ENCODE data around the gene TTLL11. TPM values are rescaled to one million over a fixed set of nuclear protein-coding genes. Genes with fewer than 3 reads are reported as not detected.
A peak's percentile ranks its signal among the peaks of the same experiment; 100 is the strongest.

Gene TTLL11
- total and polyA plus RNA-seq, 2 experiments from 2014 or later = 5.1 to 6.3 TPM

DNA sequence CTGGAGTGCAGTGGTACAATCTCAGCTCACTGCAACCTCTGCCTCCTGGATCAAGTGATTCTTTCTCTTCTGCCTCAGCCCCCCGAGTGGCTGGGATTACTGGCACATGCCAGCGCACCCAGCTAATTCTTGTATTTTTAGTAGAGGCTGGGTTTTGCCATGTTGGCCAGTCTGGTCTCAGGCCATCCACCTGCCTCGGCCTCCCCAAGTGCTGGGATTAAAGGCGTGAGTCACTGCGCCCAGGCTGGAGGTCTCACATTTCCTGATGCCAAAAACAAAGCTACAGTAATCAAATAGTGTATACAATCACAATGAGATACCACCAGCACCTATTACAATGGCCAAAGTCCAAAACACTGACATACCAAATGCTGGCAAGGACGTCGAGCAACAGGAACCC is 51.1 kb downstream of the TTLL11 start:
- in situ Hi-C loops (cut with MboI) = no loop called here
- no peak for DNase-seq
- peaks cover 23% of the 10 kb centered on the region for H3K4me1 ChIP-seq (ENCODE audit: insufficient read depth)
- H3K9me3 ChIP-seq (ENCODE audit: low read depth) = no peaks in the 10 kb centered on the region
- no peak overlapping the region for H3K4me2 ChIP-seq (ENCODE audit: unreplicated experiment)
- H3F3A ChIP-seq (ENCODE audit: insufficient read depth) = peaks cover 24% of the 10 kb centered on the region
- peaks cover 40% of the 10 kb centered on the region for H3K79me2 ChIP-seq (ENCODE audit: insufficient read depth)
- no peak overlapping the region for H3K9ac ChIP-seq
- H3K9me2 ChIP-seq (ENCODE audit: insufficient read depth) = no peaks in the 10 kb centered on the region
- no peaks in the 10 kb centered on the region for H4K20me1 ChIP-seq (ENCODE audit: insufficient read depth)
- H3K4me3 ChIP-seq = no peak overlapping the region
- no peaks in the 10 kb centered on the region for H3K27me3 ChIP-seq (replicated peaks; ENCODE audit: insufficient read depth)
- 97% methylated on average over 7 of the region's 7 CpGs for WGBS, 2 experiments (ENCODE audit: low coverage in 1 of 2, low lambda C conversion rate in 2 of 2, missing lambda C conversion rate in 2 of 2)
- no peak for TF ChIP-seq EZH2phosphoT487 (IDR thresholded peaks at IDR 0.05; ENCODE audit: insufficient read depth, low read depth)
- no peak for TF ChIP-seq EZH2 (IDR thresholded peaks at IDR 0.05; ENCODE audit: insufficient read depth, poor library complexity, severe bottlenecking)
- H2AFZ ChIP-seq = no peak overlapping the region
- H3K36me3 ChIP-seq (ENCODE audit: low read depth) = no peaks in the 10 kb centered on the region
- no peak overlapping the region for H3K27ac ChIP-seq

DNA sequence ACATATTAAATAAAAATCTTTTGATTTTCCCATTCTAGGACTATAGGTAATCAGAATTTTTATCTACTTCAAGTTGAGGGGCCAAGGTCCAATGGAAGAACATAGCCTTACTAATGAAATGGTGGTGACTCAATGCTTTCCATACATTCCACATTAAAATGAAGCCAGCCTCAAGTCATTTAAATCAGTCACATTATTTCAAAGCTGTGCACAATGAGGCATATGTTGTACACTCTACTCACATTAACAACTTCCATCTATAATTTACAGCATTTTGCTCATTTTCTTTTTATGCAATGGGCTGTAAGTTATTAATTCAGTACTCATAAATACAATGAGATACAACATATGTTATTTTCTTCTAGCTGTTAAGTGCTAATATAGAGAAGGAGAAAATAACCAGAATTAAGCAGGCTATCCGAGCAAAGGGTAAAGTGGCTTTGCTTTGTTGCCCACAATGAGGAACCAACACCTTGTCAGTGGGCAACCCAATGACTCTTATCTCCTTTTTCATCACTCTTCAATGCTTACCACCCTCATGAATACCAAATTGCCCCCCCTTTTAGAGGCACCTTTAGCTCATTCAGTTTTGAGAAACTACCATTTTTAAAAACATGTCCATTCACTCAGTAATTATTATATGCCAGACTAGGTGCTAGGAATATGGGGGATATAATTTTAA is 52.4 kb downstream of the TTLL11 start:
- Histone ChIP-seq H3K27ac (peak overlapping the region; percentile 46; the same call in 1 of the 2 replicates), H3K9me2 (ENCODE audit: insufficient read depth) (no peaks in the 10 kb centered on the region), H3K9me3 (ENCODE audit: low read depth) (no peaks in the 10 kb centered on the region), H3K9ac (no peak overlapping the region), H3K79me2 (ENCODE audit: insufficient read depth) (peaks cover 31% of the 10 kb centered on the region), H4K20me1 (ENCODE audit: insufficient read depth) (no peaks in the 10 kb centered on the region), H3K4me1 (ENCODE audit: insufficient read depth) (peaks cover 34% of the 10 kb centered on the region), H2AFZ (no peak overlapping the region), H3K4me3 (no peak overlapping the region), H3K4me2 (ENCODE audit: unreplicated experiment) (no peak overlapping the region), H3F3A (ENCODE audit: insufficient read depth) (peaks cover 30% of the 10 kb centered on the region), H3K36me3 (ENCODE audit: low read depth) (no peaks in the 10 kb centered on the region), H3K27me3 (replicated peaks; ENCODE audit: insufficient read depth) (no peaks in the 10 kb centered on the region)
- in situ Hi-C loops (cut with MboI) = no loop called here
- no peak for TF ChIP-seq EZH2 (IDR thresholded peaks at IDR 0.05; ENCODE audit: insufficient read depth, poor library complexity, severe bottlenecking)
- TF ChIP-seq EZH2phosphoT487 (IDR thresholded peaks at IDR 0.05; ENCODE audit: insufficient read depth, low read depth) = no peak
- WGBS, 2 experiments (ENCODE audit: low coverage in 1 of 2, low lambda C conversion rate in 2 of 2, missing lambda C conversion rate in 2 of 2) = 93 to 96% methylated on average over 1 of the region's 1 CpG
- DNase-seq = peak; percentile 22

DNA sequence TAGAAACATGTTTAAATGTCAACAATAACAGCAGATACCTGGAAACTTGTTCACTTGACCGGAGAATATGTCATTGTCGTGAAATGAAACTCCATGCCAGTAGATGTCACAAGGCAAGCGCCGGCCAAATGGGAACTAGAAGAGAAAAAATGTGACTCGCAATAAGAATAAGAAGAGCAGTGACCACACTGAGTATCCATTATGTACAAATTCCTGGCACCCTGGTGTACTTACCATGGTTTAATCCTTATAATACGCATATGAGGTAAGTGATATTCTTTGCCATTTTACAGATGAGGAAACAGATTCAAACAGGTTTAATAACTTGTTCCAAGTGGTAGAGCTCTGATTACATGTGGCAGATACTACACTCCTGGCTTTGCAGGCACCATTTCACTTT is 53.9 kb downstream of the TTLL11 start:
- H3K4me1 ChIP-seq (ENCODE audit: insufficient read depth) = peaks cover 34% of the 10 kb centered on the region
- H3K4me3 ChIP-seq = no peak overlapping the region
- H3F3A ChIP-seq (ENCODE audit: insufficient read depth) = peaks cover 30% of the 10 kb centered on the region
- H3K4me2 ChIP-seq (ENCODE audit: unreplicated experiment) = no peak overlapping the region
- TF ChIP-seq EZH2phosphoT487 (IDR thresholded peaks at IDR 0.05; ENCODE audit: insufficient read depth, low read depth) = no peak
- no peak for TF ChIP-seq EZH2 (IDR thresholded peaks at IDR 0.05; ENCODE audit: insufficient read depth, poor library complexity, severe bottlenecking)
- H3K9me3 ChIP-seq (ENCODE audit: low read depth) = no peaks in the 10 kb centered on the region
- H3K9ac ChIP-seq = no peak overlapping the region
- H3K27me3 ChIP-seq (replicated peaks; ENCODE audit: insufficient read depth) = no peaks in the 10 kb centered on the region
- no peaks in the 10 kb centered on the region for H3K9me2 ChIP-seq (ENCODE audit: insufficient read depth)
- in situ Hi-C loops (cut with MboI) = no loop called here
- H4K20me1 ChIP-seq (ENCODE audit: insufficient read depth) = no peaks in the 10 kb centered on the region
- 0 out of 2 replicates have a peak overlapping the region, but pooled peaks have one; percentile 46 for H3K27ac ChIP-seq
- 98% methylated on average over 6 of the region's 6 CpGs for WGBS, 2 experiments (ENCODE audit: low coverage in 1 of 2, low lambda C conversion rate in 2 of 2, missing lambda C conversion rate in 2 of 2)
- DNase-seq = no peak
- no peak overlapping the region for H2AFZ ChIP-seq
- H3K36me3 ChIP-seq (ENCODE audit: low read depth) = no peaks in the 10 kb centered on the region
- H3K79me2 ChIP-seq (ENCODE audit: insufficient read depth) = peaks cover 26% of the 10 kb centered on the region

GRCh38 chr9:122036988-122037387 is 56.1 kb downstream of the TTLL11 start:
- Histone ChIP-seq H3K4me1 (ENCODE audit: insufficient read depth) (peaks cover 43% of the 10 kb centered on the region), H3K4me2 (ENCODE audit: unreplicated experiment) (peak overlapping the region; percentile 57), H4K20me1 (ENCODE audit: insufficient read depth) (no peaks in the 10 kb centered on the region), H3K9ac (0 out of 2 replicates have a peak overlapping the region, but pooled peaks have one; percentile 8), H3K79me2 (ENCODE audit: insufficient read depth) (peaks cover 11% of the 10 kb centered on the region), H3K27ac (no peak overlapping the region), H2AFZ (no peak overlapping the region), H3K36me3 (ENCODE audit: low read depth) (no peaks in the 10 kb centered on the region), H3K4me3 (no peak overlapping the region), H3K9me3 (ENCODE audit: low read depth) (no peaks in the 10 kb centered on the region), H3K27me3 (replicated peaks; ENCODE audit: insufficient read depth) (no peaks in the 10 kb centered on the region), H3K9me2 (ENCODE audit: insufficient read depth) (no peaks in the 10 kb centered on the region), H3F3A (ENCODE audit: insufficient read depth) (peaks cover 35% of the 10 kb centered on the region)
- in situ Hi-C loops (cut with MboI) = no loop called here
- 0 to 4% methylated on average over 1 of the region's 1 CpG for whole genome bisulfite sequencing, 2 experiments (ENCODE audit: low coverage in 1 of 2, low lambda C conversion rate in 2 of 2, missing lambda C conversion rate in 2 of 2)
- TF ChIP-seq EZH2phosphoT487 (IDR thresholded peaks at IDR 0.05; ENCODE audit: insufficient read depth, low read depth) (no peak), EZH2 (IDR thresholded peaks at IDR 0.05; ENCODE audit: insufficient read depth, poor library complexity, severe bottlenecking) (no peak)
- DNase-seq = peak; percentile 73
